Stimulated activated CD4-positive, alpha-beta T cell treated with anti-CD3 and anti-CD28 coated beads, Interleukin-2, amount 100 ng/mL, for 4 hours (primary cell): ENCODE results near the gene SUPT7L.
A peak's percentile ranks its signal among the peaks of the same experiment; 100 is the strongest.
"Not testable (repeated sequence)": the region's sequence is repeated elsewhere in the genome, so short reads cannot be mapped to it uniquely, and the experiment has no call there.

Source experiments
- DNase-seq: peaks from one replicate; pipeline ENCODE4 v3.0.0-alpha.2; 2020; ENCODE audit warnings: low read depth

The SUPT7L gene

DNA sequence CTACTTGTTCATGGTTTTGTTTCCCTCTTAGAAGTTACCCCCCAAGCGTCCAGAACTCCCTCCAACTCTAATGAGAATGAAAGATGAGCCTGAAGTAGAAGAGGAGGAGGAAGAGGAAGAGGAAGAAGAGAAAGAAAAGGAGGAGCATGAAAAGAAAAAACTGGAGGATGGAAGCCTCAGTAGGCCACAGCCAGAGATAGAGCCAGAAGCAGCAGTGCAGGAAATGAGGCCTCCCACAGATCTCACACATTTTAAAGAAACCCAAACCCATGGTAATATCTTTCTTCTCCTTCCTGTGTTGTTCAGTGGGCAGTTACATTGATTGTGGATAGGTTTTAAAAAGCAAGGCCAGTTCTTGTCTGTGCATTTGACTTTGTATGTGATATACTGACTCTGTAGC lies 21.6 kb upstream of the SUPT7L start:
- DNase-seq = not testable (repeated sequence)

- DNase-seq = peak; percentile 80
Measured at GRCh38 chr2:27683390-27684071, 20.1 kb upstream of the SUPT7L start.

GRCh38 chr2:27682334-27682771 lies 18.9 kb upstream of the SUPT7L start:
- DNase-seq = not testable (repeated sequence)

GRCh38 chr2:27681841-27682240 lies 18.4 kb upstream of the SUPT7L start:
- DNase-seq = no peak

DNA sequence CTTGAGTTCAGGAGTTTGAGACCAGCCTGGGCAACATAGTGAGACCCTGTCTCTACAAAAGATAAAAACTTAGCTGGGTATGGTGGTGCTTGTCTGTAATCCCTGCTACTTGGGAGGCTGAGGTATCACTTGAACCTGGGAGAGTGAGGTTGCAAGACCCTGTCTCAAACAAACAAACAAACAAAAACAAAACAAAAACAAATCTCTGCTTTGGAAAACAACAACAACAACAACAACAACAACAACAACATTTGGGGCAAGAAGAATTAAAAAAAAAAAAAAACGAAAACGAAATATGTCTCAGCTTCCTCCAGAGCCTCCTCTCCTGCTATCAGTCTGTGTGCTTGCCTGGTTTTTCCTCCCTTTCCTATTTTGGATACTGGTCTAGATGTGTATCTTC lies 17.2 kb upstream of the SUPT7L start:
- no peak for DNase-seq

DNA sequence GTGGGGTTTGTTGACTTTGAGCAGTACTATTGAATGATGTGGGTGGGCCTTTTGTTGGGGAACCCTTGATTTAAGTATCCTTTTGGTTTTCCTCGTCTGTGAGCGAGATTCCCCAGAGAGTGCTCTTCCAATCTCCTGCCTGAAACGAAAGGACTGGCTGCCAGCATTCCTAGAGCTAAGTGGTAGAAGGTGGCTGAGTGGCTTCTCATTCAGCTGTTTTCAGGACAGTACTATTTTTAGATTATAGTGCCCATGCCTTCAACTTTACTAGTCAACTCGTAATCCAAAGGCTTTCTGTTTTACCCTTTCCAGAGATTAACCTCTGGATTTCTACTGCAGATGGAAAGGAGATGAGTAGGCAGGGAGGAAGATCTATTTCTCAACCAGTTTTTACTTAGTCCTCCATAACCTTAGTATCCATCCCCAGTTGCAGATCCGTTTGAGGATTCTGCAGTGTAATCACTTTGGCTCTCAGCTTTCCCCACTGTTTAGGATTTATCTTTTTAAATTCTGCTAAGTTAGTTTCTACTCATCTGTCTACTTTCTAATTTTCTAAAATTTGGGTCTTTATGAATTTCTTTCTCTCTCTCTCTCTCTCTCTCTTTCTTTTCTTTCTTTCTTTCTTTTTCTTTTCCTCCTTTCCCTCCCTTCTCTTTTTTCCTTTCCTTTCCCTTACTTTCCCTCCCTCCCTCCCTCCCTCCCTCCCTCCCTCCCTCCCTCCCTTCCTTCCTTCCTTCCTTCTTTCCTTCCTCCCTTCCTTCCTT lies 9.5 kb upstream of the SUPT7L start:
- DNase-seq = no peak

- no peak for DNase-seq
Measured at GRCh38 chr2:27671235-27671634, 7.8 kb upstream of the SUPT7L start.

DNA sequence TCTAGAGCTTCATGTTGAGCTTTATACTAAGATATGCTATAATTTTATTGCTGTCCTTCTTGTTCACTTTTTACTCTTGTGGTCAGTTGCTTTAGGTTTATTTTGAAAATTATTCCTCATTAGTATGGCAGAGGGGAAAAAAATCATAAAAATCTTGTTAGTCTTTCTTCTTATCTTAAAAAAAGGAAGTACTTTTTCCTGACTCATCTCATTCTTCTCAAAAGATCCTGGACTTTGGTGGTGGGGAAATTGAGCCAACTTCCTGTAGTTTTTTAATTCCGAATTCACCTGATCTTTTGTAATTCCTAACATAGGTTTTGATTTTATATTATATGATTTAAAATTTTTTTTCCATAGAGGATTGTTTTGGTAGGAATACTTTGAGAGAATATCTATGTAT lies 4.0 kb upstream of the SUPT7L start:
- DNase-seq = no peak

GRCh38 chr2:27664622-27665363 lies 1.4 kb upstream of the SUPT7L start:
- DNase-seq = no peak

DNA sequence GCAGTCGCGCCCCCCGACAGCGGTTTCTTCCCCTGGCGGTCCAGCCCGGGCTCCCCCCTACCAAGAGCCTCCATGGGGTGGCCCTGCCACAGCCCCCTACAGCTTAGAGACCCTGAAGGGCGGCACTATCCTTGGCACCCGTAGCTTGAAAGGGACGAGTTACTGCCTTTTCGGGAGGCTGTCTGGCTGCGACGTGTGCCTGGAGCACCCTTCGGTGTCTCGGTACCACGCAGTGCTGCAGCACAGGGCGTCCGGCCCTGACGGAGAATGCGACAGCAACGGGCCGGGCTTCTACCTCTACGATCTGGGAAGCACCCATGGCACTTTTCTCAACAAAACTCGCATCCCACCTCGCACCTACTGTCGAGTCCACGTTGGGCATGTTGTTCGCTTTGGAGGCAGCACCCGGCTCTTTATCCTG lies 750 bp upstream of the SUPT7L start:
- DNase-seq = no peak

GRCh38 chr2:27661371-27661770 lies 2.0 kb downstream of the SUPT7L start:
- DNase-seq = no peak

- DNase-seq = no peak
Measured at GRCh38 chr2:27655155-27655951, 8.1 kb downstream of the SUPT7L start.

- DNase-seq = no peak
Measured at GRCh38 chr2:27653397-27653796, 10.0 kb downstream of the SUPT7L start.

- DNase-seq = no peak
Measured at GRCh38 chr2:27652790-27653189, 10.6 kb downstream of the SUPT7L start.

GRCh38 chr2:27652341-27652740 lies 11.1 kb downstream of the SUPT7L start:
- DNase-seq = no peak

- DNase-seq = no peak
Measured at GRCh38 chr2:27651056-27651455, 12.4 kb downstream of the SUPT7L start.

- no peak for DNase-seq
Measured at GRCh38 chr2:27647737-27648136, 15.7 kb downstream of the SUPT7L start.

- no peak for DNase-seq
Measured at GRCh38 chr2:27647289-27647688, 16.1 kb downstream of the SUPT7L start.

DNA sequence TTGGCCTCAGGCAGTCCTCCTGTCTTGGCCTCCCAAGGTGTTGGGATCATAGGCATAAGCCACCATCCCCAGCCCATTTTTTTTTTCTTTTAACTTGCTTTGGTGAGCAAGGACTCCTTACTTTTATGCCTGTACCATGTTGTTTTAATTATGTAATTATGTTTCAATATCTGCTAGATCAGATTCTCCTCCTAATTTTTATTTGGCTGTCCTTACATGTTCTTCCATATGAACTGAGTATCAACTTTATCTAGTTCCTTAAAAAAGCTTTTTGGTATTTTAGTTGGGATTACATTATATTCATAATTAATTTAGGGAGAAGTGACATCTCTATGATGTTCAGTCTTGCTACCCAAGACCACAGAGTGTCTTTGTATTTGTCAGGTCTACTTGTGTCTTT lies 18.2 kb downstream of the SUPT7L start:
- DNase-seq = no peak

GRCh38 chr2:27640722-27641245 lies 22.6 kb downstream of the SUPT7L start:
- DNase-seq = no peak

GRCh38 chr2:27638709-27639108 lies 24.7 kb downstream of the SUPT7L start:
- DNase-seq = no peak
